Lower lobe of right lung (tissue), 2 donors: ENCODE data around the gene SCGB1C1. TPM values are rescaled to one million over a fixed set of nuclear protein-coding genes. Genes with fewer than 3 reads are reported as not detected.
"Not testable (repeated sequence)": the region's sequence is repeated elsewhere in the genome, so short reads cannot be mapped to it uniquely, and the experiment has no call there.

Experiments used
- ATAC-seq, 2 donors: fragments of 200-7000 bp; cut with Tn5 transposase; one replicate each; pipeline ENCODE4 v1.9.1; 2020 to 2022; ENCODE audit warnings: mild to moderate bottlenecking in 2 of 2, moderate library complexity in 2 of 2
- DNase-seq: peaks from one replicate; pipeline ENCODE4 v3.0.0-alpha.2; 2020
- H3K27ac ChIP-seq: fragments of 200-600 bp; one replicate; pipeline ENCODE4 v1.8.0; 2022
- H3K27me3 ChIP-seq: fragments of 200-600 bp; one replicate; pipeline ENCODE4 v1.8.0; 2022; ENCODE audit warnings: low read depth
- H3K36me3 ChIP-seq: fragments of 200-600 bp; one replicate; pipeline ENCODE4 v1.8.0; 2022; ENCODE audit warnings: mild to moderate bottlenecking
- H3K4me1 ChIP-seq: fragments of 200-600 bp; one replicate; pipeline ENCODE4 v1.8.0; 2022
- H3K4me3 ChIP-seq: fragments of 200-600 bp; one replicate; pipeline ENCODE4 v1.8.0; 2022; ENCODE audit warnings: mild to moderate bottlenecking
- H3K9me3 ChIP-seq: fragments of 200-600 bp; one replicate; pipeline ENCODE4 v1.8.0; 2022
- intact Hi-C: fragments of 100-400 bp; cut with DNase I; formaldehyde crosslinking; loops from one replicate; pipeline ENCODE4 v1.11.0; 2022
- total RNA-seq: library from RNA; stranded (reverse); fragmentation: NEBNext Ultra II Directional; extraction: Animal tissue kit (Norgen Biotek cat#: 25700); gene quantifications from one replicate; pipeline ENCODE4 v1.2.1, GENCODE V29; 2021
- TF ChIP-seq, protein P1 (sequence below): fragments of 200-600 bp; IDR thresholded peaks from one replicate; pipeline ENCODE4 v1.8.0; 2022; ENCODE audit warnings: antibody characterized with exemption, mild to moderate bottlenecking
- donor health status: DM: no; HTN: yes; CAD: no; lungs with severe emphysema.

The SCGB1C1 gene
- total RNA-seq, 1 donor from 2014 or later = not detected

GRCh38 chr11:214083-214482 is 21.2 kb downstream of the SCGB1C1 start:
- Histone ChIP-seq H3K27me3 (no peaks in the 10 kb centered on the region), H3K9me3 (no peaks in the 10 kb centered on the region), H3K36me3 (peaks cover 87% of the 10 kb centered on the region), H3K4me1 (peaks cover 26% of the 10 kb centered on the region), H3K27ac (no peak overlapping the region), H3K4me3 (no peak overlapping the region)
- no peak for ATAC-seq
- TF ChIP-seq, protein P1, sequence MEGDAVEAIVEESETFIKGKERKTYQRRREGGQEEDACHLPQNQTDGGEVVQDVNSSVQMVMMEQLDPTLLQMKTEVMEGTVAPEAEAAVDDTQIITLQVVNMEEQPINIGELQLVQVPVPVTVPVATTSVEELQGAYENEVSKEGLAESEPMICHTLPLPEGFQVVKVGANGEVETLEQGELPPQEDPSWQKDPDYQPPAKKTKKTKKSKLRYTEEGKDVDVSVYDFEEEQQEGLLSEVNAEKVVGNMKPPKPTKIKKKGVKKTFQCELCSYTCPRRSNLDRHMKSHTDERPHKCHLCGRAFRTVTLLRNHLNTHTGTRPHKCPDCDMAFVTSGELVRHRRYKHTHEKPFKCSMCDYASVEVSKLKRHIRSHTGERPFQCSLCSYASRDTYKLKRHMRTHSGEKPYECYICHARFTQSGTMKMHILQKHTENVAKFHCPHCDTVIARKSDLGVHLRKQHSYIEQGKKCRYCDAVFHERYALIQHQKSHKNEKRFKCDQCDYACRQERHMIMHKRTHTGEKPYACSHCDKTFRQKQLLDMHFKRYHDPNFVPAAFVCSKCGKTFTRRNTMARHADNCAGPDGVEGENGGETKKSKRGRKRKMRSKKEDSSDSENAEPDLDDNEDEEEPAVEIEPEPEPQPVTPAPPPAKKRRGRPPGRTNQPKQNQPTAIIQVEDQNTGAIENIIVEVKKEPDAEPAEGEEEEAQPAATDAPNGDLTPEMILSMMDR = no peak
- DNase-seq = no peak
- intact Hi-C loops = no loop called here

DNA sequence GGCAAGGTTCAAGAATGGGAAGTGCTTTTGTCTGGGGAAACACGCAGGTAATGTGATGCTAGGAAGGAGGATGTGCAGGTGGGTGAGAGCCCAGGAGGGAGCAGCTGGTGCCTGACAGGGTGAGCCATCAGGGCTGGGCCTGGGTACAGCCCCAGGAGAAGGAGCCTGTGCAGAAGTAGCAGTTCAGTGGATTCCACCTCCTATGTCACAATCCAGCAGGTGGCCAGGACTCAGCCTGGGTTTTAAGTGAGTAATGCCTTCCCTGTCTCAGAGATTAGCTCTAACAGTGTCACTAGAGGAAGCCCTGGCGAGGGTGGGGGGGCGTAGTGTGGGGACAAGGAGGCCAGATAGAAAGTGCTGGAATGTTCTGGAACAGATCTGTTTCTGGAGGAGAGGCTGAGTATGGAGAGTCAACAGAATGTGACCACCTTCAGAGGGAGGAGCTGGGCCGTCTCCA is 22.7 kb downstream of the SCGB1C1 start:
- no peaks in the 10 kb centered on the region for H3K9me3 ChIP-seq
- H3K4me3 ChIP-seq = no peak overlapping the region
- H3K36me3 ChIP-seq = peaks cover 78% of the 10 kb centered on the region
- H3K4me1 ChIP-seq = peaks cover 11% of the 10 kb centered on the region
- H3K27ac ChIP-seq = no peak overlapping the region
- intact Hi-C loops = no loop called here
- DNase-seq (no peak), ATAC-seq (no peak)
- no peaks in the 10 kb centered on the region for H3K27me3 ChIP-seq
- TF ChIP-seq, protein P1 = no peak

DNA sequence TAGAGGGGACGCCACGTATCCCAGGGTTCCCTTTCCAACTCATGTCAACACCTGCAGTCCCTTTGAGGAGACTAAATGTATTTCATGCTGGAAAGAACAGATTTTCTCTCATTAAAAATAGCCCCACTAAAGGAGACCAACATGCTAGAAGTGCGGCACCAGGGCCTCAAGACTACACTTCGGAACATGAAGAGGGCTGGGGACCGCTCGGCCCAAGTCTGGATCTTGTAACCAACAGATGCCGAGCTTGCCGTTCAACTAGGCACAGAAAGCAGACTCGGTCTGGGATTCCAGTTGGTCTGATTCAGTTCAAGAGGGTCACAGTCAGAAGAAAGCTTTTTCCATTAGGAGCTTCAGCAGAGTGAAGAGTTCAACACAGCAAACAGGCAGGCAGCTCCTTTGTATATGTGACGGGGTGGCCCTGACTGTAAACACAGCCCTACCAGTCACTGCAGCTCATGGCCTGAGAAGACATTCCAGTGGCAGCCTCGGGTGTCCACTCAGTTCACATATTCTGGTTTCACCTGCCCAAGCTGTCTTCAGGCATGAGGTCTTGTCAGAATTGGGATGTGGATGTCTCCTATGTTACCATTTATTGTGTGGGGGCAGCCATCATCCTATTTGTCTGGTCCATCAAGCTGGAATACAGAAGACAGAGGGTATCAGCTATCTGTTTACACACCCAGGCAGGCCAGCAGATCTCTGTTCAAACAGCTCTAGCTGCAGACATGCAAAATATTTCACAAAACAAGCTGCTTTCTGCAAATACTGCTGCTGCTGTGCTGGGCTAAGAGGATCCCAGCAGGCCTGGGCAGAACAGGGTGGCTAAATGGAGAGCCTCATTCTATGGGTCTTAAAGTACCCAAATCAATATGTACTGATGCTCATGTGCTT is 23.4 kb downstream of the SCGB1C1 start:
- Histone ChIP-seq H3K4me1 (peaks cover 4% of the 10 kb centered on the region), H3K27ac (no peak overlapping the region), H3K9me3 (no peaks in the 10 kb centered on the region), H3K4me3 (no peak overlapping the region), H3K36me3 (peaks cover 73% of the 10 kb centered on the region), H3K27me3 (no peaks in the 10 kb centered on the region)
- no peak for DNase-seq
- no peak for ATAC-seq
- TF ChIP-seq, protein P1 = no peak
- intact Hi-C loops = no loop called here

- Histone ChIP-seq H3K27me3 (no peaks in the 10 kb centered on the region), H3K4me1 (no peaks in the 10 kb centered on the region), H3K9me3 (no peaks in the 10 kb centered on the region), H3K4me3 (no peak overlapping the region), H3K27ac (no peak overlapping the region), H3K36me3 (peaks cover 71% of the 10 kb centered on the region)
- intact Hi-C loops = no loop called here
- DNase-seq (no peak), ATAC-seq (no peak)
- TF ChIP-seq, protein P1 = no peak
Measured at GRCh38 chr11:217704-218103, 24.8 kb downstream of the SCGB1C1 start.

DNA sequence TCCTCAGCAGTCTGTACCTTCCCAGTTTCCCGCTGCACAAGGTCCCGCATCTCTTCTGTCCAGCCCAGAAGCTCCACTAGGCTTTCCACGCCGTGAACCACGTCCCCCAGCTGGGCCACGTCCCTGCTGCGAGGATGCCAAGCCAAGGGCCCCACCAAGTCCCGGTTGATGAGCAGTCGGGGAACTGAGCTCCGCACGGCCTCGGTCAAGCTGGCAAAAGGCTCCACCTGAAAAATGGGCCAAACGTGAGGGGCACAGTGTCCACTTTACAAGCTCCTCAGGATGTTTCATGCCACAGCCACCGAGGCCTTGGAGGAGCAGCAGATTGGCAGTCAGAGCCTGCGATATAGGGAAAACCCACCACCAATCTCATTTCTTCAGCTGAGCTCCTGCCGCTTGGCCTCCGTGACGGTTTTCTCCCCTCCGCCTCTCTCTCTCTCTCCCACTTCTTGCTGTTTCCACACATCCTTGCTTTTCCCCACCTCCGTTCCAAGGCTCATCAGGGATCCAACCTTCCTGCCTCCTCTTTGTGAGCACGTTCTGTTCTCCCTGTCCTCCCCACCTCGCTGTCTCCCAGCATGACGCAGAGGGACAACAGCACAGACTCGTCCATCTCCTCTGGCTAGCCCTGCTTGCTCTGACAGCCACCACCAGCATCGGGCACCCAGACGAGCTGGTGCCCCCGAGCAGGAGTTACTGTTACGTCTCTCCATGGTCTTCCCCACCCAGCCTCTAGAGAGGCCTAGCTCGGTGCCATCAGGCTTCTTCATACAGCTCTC is 26.1 kb downstream of the SCGB1C1 start:
- intact Hi-C loops = no loop called here
- ATAC-seq = no peak
- Histone ChIP-seq H3K4me1 (no peaks in the 10 kb centered on the region), H3K9me3 (no peaks in the 10 kb centered on the region), H3K27ac (no peak overlapping the region), H3K36me3 (peaks cover 58% of the 10 kb centered on the region), H3K27me3 (no peaks in the 10 kb centered on the region), H3K4me3 (no peak overlapping the region)
- no peak for DNase-seq
- TF ChIP-seq, protein P1 = no peak

DNA sequence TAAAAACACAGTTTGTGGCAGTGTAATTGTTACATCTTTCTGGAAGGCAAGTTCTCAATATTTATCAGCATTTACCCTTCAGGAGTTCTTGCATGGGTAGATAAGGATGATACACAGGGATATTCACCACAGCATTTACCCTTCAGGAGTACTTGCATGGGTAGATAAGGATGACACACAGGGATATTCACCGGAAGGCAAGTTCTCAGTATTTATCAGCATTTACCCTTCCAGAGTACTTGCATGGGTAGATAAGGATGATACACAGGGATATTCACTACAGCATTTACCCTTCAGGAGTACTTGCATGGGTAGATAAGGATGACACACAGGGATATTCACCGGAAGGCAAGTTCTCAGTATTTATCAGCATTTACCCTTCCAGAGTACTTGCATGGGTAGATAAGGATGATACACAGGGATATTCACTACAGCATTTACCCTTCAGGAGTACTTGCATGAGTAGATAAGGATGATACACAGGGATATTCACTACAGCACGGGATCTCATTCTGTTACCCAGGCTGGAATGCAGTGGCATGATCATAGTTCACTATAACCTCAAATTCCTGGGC is 27.9 kb downstream of the SCGB1C1 start:
- H3K27me3 ChIP-seq, H3K4me1 ChIP-seq, H3K9me3 ChIP-seq, intact Hi-C loops, H3K27ac ChIP-seq, H3K4me3 ChIP-seq, DNase-seq, ATAC-seq: not testable (repeated sequence)
- peaks cover 41% of the 10 kb centered on the region for H3K36me3 ChIP-seq
